ENCODE measurements around the gene GGA1. TPM values are rescaled to one million over a fixed set of nuclear protein-coding genes. Genes with fewer than 3 reads are reported as not detected.

The GGA1 gene
- total RNA-seq, 3 donors from 2014 or later = 70.4 to 79.0 (median 74.3) TPM

DNA sequence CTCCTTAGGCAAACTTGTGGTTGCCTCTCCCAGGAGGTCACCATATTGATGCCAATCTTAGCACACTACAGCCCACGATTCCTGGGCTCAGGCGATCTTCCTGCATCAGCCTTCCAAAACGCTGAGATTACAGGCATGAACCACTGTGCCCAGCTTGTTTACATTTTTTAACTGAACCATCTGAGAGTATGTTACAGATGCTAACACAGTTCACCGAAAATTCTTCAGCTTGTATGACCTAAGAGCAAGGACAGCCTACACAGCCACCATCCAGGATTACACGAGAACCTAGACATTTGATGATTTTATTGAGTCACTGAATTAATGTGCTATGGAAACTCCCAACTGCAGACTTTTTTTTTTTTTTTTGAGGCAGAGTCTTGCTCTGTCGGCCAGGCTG is 61.0 kb downstream of the GGA1 start:
- Histone ChIP-seq H3K4me1 (ENCODE audit: low read depth) (peaks cover 22% of the 10 kb centered on the region), H3K9me3 (no peaks in the 10 kb centered on the region), H3K36me3 (ENCODE audit: low read depth) (no peaks in the 10 kb centered on the region), H3K4me3 (no peak overlapping the region)
- DNase-seq = no peak
- TF ChIP-seq, protein P1, sequence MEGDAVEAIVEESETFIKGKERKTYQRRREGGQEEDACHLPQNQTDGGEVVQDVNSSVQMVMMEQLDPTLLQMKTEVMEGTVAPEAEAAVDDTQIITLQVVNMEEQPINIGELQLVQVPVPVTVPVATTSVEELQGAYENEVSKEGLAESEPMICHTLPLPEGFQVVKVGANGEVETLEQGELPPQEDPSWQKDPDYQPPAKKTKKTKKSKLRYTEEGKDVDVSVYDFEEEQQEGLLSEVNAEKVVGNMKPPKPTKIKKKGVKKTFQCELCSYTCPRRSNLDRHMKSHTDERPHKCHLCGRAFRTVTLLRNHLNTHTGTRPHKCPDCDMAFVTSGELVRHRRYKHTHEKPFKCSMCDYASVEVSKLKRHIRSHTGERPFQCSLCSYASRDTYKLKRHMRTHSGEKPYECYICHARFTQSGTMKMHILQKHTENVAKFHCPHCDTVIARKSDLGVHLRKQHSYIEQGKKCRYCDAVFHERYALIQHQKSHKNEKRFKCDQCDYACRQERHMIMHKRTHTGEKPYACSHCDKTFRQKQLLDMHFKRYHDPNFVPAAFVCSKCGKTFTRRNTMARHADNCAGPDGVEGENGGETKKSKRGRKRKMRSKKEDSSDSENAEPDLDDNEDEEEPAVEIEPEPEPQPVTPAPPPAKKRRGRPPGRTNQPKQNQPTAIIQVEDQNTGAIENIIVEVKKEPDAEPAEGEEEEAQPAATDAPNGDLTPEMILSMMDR (IDR thresholded peaks at IDR 0.05) = no peak
- no peak for ATAC-seq
- intact Hi-C loops (cut with DNase I, micrococcal nuclease) = no loop called here

GRCh38 chr22:37672206-37672919 is 63.7 kb downstream of the GGA1 start:
- H3K4me3 ChIP-seq = no peak overlapping the region
- intact Hi-C loops (cut with DNase I, micrococcal nuclease) = no loop called here
- TF ChIP-seq, protein P1 (IDR thresholded peaks at IDR 0.05) = no peak
- no peak for DNase-seq
- peaks cover 2% of the 10 kb centered on the region for H3K36me3 ChIP-seq (ENCODE audit: low read depth)
- ATAC-seq = no peak
- peaks cover 40% of the 10 kb centered on the region for H3K4me1 ChIP-seq (ENCODE audit: low read depth)
- no peaks in the 10 kb centered on the region for H3K9me3 ChIP-seq

GRCh38 chr22:37672920-37673455 is 64.4 kb downstream of the GGA1 start:
- ATAC-seq = no peak
- TF ChIP-seq, protein P1 (IDR thresholded peaks at IDR 0.05) = no peak
- H3K4me3 ChIP-seq = no peak overlapping the region
- intact Hi-C loops (cut with DNase I, micrococcal nuclease) = no loop called here
- peaks cover 44% of the 10 kb centered on the region for H3K4me1 ChIP-seq (ENCODE audit: low read depth)
- no peaks in the 10 kb centered on the region for H3K9me3 ChIP-seq
- peaks cover 3% of the 10 kb centered on the region for H3K36me3 ChIP-seq (ENCODE audit: low read depth)
- DNase-seq = peak in 2 of 3 donors; percentile 38 to 66

GRCh38 chr22:37674248-37674647 is 65.6 kb downstream of the GGA1 start:
- TF ChIP-seq, protein P1 (IDR thresholded peaks at IDR 0.05) = no peak
- DNase-seq = no peak
- ATAC-seq = no peak

GRCh38 chr22:37674951-37675929 is 66.6 kb downstream of the GGA1 start, which contains the start of gene LGALS1:
LGALS1 (plus strand) TSS chr22:37675636; CDS start chr22:37675703, 67 bp downstream.
- H3K36me3 ChIP-seq (ENCODE audit: low read depth) = peaks cover 3% of the 10 kb centered on the region
- TF ChIP-seq, protein P1 (IDR thresholded peaks at IDR 0.05) = peak; percentile 10
- peaks cover 44% of the 10 kb centered on the region for H3K4me1 ChIP-seq (ENCODE audit: low read depth)
- H3K4me3 ChIP-seq = peak within 1 kb of the TSS; percentile 17
- intact Hi-C loops (cut with DNase I, micrococcal nuclease) = no loop called here
- ATAC-seq = peak; percentile 85
- DNase-seq = peak; percentile 89 to 96 (median 94)
- H3K9me3 ChIP-seq = no peaks in the 10 kb centered on the region

More at GRCh38 chr22:37674248-37674647, 65.6 kb downstream of the GGA1 start:
- H3K4me1 ChIP-seq (ENCODE audit: low read depth) = peaks cover 44% of the 10 kb centered on the region
- intact Hi-C loops (cut with DNase I, micrococcal nuclease) = no loop called here
- no peaks in the 10 kb centered on the region for H3K9me3 ChIP-seq
- H3K36me3 ChIP-seq (ENCODE audit: low read depth) = peaks cover 3% of the 10 kb centered on the region
- no peak overlapping the region for H3K4me3 ChIP-seq
